Measurements from ENCODE around the gene ZNF267.
"Not testable (repeated sequence)": the region's sequence is repeated elsewhere in the genome, so short reads cannot be mapped to it uniquely, and the experiment has no call there.

The ZNF267 gene

DNA sequence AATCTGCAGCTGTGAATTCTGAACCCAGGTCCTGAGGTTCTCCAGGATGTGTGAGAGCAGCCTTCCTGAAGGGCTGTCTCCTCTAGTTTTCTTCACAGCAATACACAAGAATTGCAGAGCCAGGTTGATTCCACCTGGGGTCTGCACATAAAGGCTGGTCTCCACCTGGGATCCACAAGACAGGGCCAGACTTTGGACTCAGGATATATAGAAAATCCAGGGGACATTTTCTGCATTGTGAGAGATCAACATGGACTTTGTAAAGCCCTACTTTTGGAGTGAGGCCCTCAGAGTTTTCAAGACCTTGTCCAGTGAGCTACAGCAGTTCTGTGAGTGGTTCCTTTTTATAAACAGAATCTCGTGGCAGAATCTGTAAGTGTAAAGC is 6.3 kb downstream of the ZNF267 start:
- no peak for DNase-seq (ENCODE audit: low read depth)

GRCh38 chr16:31880322-31880979 is 6.8 kb downstream of the ZNF267 start:
- DNase-seq (ENCODE audit: low read depth) = peak; percentile 83

DNA sequence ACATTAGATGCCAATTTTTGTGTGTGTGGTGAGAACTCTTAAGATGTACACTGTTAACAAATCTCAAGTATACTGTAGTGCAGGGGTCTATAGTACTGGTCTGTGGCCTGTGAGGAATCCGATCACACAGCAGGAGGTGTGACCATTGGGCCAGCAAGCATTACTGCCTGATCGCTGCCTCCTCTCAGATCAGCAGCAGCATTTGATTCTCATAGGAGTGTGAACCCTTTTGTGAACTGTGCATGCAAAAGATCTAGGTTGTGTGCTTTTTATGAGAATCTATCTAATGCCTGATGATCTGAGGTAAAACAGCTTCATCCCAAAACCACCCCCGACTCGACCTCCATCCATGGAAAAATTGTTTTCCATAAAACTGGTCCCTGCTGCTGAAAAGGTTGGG is 12.6 kb downstream of the ZNF267 start:
- no peak for DNase-seq (ENCODE audit: low read depth)

- no peak for DNase-seq (ENCODE audit: low read depth)
Observed at GRCh38 chr16:31888735-31889134, 15.1 kb downstream of the ZNF267 start.

GRCh38 chr16:31892111-31892510 is 18.5 kb downstream of the ZNF267 start:
- not testable (repeated sequence) for DNase-seq (ENCODE audit: low read depth)

DNA sequence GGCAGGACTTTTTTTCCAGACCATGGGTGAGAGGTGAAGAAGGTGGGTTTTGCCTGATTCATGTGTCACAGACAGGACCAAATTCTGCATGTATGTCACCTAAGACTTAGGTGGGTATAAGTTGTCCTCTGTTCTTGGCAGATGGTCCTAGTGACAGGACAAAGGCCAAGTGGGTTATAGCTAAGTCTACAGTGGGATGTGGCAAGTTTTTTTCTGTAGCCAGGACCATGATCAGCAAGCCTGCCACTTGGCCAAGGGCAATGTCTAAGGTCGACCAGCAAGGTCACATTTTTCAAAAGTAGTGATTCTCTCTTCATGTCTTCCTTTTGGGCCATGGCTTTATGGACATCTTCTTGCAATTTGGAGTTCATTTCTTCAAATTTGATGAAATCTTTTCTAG is 20.2 kb downstream of the ZNF267 start:
- DNase-seq (ENCODE audit: low read depth) = no peak

DNA sequence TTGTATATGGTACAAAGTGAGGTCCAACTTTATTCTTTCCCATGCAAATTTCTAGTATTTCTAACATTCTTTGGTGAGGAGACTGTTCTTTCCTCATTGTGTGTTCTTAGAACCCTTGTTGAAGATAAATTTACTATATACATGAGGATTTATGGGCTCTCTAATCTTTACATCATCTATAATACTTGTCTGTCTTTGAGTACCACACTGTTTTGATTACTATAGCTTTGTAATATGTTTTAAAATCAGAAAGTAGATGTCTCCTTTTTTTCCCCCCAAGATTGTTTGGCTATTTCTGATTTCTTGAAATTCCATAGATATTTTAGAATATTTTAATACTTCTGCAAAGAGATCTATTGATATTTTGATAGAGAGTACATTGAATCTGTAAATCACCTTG is 23.7 kb downstream of the ZNF267 start:
- DNase-seq (ENCODE audit: low read depth) = no peak

DNA sequence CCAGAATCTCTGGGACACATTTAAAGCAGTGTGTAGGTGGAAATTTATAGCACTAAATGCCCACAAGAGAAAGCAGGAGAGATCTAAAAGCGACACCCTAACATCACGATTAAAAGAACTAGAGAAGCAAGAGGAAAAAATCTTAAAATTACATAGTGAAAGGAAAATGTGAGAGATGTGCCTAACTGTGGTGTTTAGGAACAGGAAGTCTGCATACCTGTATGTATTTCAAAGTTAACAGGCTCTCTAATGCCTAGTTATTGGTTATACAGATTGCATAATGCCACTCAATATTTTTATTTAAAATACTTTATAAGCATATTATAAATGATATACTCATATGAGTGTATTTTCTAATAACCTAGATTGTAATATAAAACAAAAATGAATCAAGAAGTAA is 25.9 kb downstream of the ZNF267 start:
- no peak for DNase-seq (ENCODE audit: low read depth)

GRCh38 chr16:31904571-31904970 is 31.0 kb downstream of the ZNF267 start:
- not testable (repeated sequence) for DNase-seq (ENCODE audit: low read depth)

- no peak for DNase-seq (ENCODE audit: low read depth)
Observed at GRCh38 chr16:31913668-31914067, 40.1 kb downstream of the ZNF267 start.

DNA sequence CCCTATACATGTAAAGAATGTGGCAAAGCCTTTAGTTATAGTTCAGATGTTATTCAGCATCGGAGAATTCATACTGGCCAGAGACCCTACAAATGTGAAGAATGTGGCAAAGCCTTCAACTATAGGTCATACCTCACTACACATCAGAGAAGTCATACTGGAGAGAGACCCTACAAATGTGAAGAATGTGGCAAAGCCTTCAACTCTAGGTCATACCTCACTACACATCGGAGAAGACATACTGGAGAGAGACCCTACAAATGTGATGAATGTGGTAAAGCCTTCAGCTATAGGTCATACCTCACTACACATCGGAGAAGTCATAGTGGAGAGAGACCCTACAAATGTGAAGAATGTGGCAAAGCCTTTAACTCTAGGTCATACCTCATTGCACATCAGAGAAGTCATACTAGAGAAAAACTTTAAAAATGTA is 42.5 kb downstream of the ZNF267 start:
- DNase-seq (ENCODE audit: low read depth) = no peak

DNA sequence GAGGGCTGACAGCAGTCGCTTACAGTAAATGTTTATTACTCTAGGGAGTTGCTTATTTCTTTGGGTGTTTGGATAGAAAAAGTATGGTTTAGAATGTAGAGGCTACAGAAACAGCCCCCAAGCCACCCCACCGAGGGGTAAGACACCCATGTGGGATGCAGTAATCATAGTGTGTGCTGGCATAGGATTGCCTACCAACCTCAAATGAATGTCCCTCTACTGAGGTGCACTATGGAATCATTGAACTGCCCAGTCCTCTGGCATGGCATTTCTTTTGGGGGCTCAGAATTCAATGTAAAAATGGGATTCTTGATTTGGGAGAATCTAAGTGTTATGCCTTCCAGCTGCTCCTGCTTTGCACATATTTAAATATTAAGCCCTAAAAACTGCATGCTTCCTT is 46.8 kb downstream of the ZNF267 start:
- DNase-seq (ENCODE audit: low read depth) = no peak

DNA sequence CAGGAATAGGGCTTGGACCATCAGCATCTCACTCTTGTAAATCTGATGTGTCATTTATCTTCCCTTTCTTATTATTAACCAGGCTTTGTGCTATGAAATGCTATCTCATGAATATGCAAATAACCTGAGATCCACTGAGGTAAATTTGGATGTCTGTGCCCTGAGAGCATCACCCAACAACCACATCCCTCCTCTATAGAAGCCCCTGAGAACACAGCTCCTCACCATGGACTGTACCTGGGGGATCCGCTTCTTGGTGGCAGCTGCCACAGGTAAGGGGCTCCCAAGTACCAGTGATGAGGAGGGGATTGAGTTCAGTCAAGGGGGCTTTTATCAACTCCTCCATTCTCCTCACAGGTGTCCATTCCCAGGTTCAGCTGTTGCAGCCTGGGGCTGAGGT is 78.2 kb downstream of the ZNF267 start:
- DNase-seq (ENCODE audit: low read depth) = not testable (repeated sequence)

- DNase-seq (ENCODE audit: low read depth) = not testable (repeated sequence)
Observed at GRCh38 chr16:31952206-31952605, 78.6 kb downstream of the ZNF267 start.

DNA sequence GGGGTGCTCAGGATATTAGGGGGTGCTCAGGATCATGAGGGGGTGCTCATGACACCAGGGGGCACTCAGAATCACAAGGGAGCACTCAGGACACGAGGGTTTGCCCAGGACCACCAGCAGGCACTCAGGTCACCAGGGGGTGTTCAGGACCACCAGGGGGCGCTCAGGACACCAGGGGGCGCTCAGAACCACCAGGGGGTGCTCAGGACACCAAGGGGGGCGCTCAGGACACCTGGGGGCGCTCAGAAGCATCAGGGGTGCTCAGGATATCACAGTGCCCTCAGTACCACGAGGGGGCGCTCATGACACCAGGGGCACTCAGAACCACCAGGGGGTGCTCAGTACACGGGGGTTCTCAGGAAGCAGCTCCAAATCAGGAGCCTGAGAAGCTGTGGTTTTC is 82.6 kb downstream of the ZNF267 start:
- not testable (repeated sequence) for DNase-seq (ENCODE audit: low read depth)

GRCh38 chr16:31960186-31960910 is 86.7 kb downstream of the ZNF267 start:
- DNase-seq (ENCODE audit: low read depth) = not testable (repeated sequence)
